Fibroblast of skin of scalp (primary cell): ENCODE results near the gene ERMARD. TPM values are rescaled to one million over a fixed set of nuclear protein-coding genes. Genes with fewer than 3 reads are reported as not detected.

ENCODE experiments used
- DNase-seq: peaks from one replicate; pipeline ENCODE4 v3.0.0-alpha.2; 2013
- polyA plus RNA-seq, 2 experiments: library from polyadenylated mRNA; unstranded; fragments of 120-200 nt; gene quantifications; one replicate each; pipeline ENCODE4 v1.2.1, GENCODE V29; 2013; ENCODE audit not compliant: insufficient read length in 2 of 2

Gene ERMARD
- polyA plus RNA-seq (2013, experiment 1 of 2; ENCODE audit: insufficient read length), result 12.3 TPM
- 12.3 TPM for polyA plus RNA-seq (2013, experiment 2 of 2; ENCODE audit: insufficient read length)

- peak; percentile 93 for DNase-seq
Measured at GRCh38 chr6:169751242-169752073, at the start of gene ERMARD, which contains the start of gene DYNLT2. Gene ERMARD (plus strand): TSS chr6:169751622. CDS start chr6:169751658, 36 bp downstream. Gene DYNLT2 (minus strand): TSS chr6:169751572. CDS start chr6:169751458, 114 bp downstream.

- peak; percentile 96 for DNase-seq
Measured at GRCh38 chr6:169701954-169702839, 49.2 kb upstream of the ERMARD start, which contains the start of the genes C6orf120 and WDR27. Gene C6orf120 (plus strand): TSS chr6:169702126. CDS start chr6:169702460, 334 bp downstream. Gene WDR27 (minus strand): TSS chr6:169702029. CDS start chr6:169689005, 13,024 bp downstream.

DNA sequence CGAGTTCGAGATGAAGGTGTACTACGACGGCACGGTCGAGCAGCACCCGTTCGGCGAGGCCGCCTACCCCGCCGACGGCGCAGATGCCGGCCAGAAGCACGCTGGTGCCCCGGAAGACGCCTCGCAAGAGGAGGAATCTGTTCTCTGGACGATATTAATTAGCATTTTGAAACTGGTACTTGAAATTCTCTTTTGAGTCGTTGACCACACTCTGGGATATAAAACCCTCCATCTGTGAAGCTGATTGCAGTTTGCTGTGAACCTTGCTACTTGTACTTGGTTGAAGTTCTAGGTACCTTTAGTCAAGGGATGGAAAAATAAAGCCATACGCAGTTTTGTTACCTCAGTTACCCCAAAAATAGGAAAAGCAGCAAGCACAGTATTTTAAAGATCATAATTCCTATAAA, 48.6 kb upstream of the ERMARD start:
- DNase-seq, result no peak

DNA sequence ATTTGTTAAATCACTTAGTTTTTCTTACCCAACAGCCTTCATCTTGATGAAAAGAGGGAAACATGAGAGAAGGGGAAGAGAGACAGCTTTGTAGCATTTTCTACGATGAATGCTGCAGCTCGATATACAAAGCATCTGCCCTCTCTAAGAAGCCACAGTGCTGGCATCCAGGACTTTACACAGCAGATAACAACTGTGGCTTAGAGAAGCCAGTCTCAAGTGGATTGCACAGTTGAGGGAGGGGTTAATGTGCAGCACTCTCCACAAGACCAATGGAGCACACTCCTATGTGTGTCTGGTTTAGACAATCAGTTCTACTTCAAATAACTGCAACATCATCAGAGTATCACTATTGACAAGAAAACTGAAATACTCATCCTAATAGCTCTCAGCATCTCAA, 43.6 kb upstream of the ERMARD start:
- no peak for DNase-seq

GRCh38 chr6:169709293-169709692, 42.1 kb upstream of the ERMARD start:
- DNase-seq, result no peak

DNA sequence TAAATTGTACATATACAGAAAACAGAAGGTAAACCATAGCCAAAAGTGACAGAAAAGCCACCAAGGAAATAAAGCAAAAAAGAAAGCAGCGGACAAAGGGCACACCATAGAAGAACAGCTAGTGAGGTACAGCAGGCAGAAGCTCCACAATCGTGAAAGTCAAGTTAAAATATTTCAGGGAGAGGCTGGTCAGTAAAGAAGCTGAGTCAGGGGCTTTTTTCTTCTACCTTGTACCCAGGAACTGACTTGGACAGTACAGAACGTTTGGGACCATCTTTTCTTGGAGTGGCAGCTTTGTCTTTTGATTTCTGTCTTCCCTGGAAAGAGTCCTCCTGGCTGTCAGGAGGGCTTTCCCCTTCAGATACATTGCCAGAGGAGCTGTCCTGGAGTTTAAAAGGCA, 41.4 kb upstream of the ERMARD start:
- DNase-seq, result no peak

DNA sequence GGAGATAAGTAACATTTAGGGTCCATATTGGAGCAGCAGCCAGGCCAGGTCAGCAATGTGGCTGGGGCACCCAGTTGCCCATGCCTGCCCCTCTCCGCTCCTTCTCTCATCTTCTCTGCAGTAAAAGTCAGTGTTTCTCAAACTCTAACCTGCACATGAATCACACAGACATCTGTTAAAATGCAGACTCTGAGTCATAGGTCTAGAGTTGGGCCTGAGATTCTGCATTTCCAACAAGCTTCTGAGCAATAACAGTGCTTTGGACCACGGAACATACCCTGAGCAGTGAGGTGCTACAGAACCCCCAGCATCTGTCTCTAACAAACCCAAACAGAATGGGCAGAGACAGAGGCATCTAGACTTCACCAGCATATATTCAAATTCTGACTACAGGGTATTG, 37.2 kb upstream of the ERMARD start:
- DNase-seq, result no peak

DNA sequence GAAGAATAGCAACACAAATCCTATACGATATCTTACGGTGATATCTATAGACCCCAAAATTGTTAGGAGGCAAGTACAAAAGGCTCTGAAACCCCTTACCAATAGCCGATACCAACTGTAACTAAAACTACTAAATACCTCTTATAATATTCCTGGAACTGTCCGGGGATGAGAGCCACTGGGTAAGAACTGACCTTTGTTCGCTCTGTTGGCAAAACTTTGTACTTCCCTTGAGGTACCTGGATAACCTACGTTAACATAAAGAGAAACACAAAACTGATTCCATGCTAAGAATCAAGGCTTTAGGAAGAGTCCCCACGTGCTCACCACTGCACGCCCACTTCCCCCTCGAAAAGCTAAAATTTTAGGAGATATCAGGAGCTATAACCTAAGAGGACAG, 36.8 kb upstream of the ERMARD start:
- no peak for DNase-seq

DNA sequence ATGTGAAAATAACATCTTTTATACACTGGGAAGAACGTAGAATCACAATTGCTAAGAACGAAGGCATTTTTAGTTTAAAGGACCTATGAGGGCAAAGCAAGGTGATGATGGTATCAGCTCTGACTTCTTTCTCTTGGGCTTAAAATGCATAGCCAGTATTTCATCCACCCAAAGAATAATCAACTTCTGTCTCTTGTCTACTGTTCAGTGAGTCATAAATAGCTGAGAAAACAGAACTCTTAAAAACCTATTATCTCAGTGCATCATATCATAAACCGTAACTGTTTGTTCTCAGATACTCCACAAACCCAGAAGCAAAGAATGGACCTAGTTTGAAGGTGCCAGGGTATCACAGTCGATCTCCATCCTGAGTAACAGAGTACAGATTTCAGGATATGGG, 32.3 kb upstream of the ERMARD start:
- DNase-seq, result no peak

GRCh38 chr6:169720207-169720855, 31.1 kb upstream of the ERMARD start:
- no peak for DNase-seq

DNA sequence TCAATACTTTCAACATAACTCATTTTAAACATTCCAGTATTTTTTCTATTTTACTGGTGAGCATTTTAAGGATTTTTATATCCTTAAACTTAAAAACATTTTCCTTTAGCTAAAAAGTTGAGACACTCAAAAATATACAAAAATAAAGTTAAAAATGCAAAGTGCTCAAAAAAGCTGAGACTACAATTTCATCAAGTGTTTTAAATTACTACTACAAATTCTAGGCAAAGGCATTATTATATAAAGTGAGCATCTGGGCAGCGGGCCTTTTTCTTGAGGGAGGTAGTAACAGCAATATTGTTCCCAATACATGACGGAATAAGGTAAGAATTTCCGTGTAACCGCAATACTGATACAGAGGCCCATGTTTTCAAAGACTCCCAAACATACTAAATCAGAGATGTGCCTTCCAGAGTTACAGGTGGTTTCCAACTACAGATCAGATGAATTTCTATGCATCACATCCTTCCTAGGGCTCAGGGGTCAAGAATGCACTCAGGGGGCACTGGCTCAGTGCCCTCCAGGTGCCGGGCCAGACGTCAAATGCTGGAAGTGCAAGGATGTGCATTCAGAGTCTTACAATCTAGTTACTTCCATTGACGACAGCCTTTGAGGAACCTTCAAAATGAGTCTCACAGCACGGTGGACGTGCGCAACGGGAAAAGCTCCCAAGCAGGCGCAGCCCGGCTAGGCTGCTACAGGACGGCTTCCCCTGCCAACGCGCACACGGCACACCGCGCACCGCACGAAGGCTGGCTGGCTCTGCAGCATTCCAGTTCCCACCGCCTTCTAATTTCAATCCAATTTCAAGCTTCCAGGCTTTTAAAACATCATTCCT, 28.8 kb upstream of the ERMARD start:
- peak; percentile 22 for DNase-seq

DNA sequence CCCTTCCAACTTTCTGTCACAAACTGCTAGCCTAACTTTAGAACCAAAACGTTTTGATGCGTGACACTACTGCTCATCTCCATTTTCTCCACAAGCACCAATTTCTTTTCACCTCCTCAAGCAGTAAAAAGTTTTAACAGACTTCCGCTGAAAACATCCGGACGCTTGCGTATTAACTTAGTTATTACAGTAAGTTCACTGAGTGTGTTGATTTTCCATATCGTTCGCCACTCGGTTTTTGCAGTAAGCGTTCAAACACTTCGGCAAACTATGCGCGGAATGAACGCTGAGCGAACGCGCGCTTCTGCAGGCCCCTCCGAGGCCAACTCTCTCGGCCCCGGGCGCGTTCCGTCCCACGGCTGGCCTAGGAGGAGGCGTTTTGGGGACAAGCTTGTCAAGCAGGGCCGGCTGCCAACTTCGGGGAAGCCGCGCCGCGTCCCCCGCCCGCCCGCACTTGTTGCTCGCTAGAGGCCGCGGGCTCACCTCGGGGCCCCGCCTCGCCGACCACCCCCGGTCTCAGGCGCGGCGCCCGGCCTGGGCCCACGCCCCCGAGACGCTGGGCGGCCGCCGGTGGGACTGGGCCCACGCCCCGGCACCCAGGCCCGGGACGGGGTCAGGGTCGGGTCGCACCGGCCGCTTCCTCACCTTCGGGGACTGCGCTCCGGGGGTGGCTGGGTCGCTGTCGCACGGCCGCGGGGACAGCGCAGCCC, 28.1 kb upstream of the ERMARD start:
- DNase-seq, result peak; percentile 71

- DNase-seq, result peak; percentile 43
Measured at GRCh38 chr6:169723991-169724493, 27.4 kb upstream of the ERMARD start.

GRCh38 chr6:169724494-169725124, 26.8 kb upstream of the ERMARD start, which contains the start of gene PHF10:
Gene PHF10 (minus strand): TSS chr6:169724500. CDS start chr6:169723931, 569 bp downstream.
- DNase-seq, result peak; percentile 45

DNA sequence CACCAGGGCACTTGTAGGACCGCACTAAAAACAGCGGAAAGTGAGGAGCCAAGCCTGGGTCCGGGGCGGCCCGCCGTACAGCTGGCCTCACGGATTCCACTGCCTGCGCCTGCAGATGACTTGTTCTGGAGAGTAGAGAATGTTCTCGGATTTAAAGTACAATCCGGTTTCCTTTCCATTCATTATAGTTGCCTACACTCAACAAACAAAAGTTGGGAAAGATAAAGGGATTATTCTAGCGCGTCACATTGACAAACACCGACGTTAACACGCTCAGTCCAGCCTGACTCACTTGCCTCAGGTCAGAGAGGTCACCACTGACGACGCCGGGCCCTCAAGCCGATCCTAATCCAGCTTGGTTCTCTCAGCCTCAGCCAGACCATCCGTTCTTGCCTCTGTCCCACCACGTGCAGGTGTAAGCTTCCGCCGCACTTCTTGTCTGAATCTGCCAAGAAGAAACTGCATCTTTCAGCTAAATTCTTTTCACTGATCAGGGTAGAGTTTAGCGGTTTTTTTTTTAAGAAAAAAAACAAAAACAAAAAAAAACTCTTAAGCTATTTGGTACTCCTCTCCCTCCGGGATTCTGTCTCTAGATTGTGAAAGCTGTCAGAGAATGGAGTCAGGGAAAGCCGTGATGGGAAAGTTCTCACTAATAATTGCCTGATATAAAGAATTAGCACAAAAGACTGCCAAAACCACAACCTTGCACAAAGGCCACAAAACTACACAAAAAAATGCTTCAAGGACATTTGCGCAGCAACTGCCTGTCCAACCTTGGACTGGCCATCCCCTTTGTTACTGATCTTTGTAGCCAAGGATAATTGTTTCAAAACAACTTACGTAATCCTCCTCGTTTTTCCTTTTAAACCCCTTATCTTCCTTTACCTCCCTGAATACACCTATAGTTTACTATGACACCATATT, 26.0 kb upstream of the ERMARD start:
- peak; percentile 15 for DNase-seq

DNA sequence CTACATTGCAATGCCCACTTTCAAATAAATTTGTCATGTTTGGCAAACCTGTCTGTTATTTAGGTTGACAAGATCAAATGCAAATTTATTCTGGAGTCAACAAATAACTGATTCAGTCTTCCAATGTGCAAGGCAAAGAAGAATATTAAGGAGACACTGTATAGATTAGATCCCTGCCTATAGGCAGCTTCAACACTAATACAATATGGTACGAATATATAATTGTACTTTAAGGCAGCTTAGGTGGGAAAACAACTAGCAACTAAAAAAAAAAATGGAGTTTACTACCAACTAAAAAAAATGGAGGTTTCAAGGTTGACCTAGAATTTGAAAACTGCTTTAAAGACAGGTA, 25.4 kb upstream of the ERMARD start:
- no peak for DNase-seq

DNA sequence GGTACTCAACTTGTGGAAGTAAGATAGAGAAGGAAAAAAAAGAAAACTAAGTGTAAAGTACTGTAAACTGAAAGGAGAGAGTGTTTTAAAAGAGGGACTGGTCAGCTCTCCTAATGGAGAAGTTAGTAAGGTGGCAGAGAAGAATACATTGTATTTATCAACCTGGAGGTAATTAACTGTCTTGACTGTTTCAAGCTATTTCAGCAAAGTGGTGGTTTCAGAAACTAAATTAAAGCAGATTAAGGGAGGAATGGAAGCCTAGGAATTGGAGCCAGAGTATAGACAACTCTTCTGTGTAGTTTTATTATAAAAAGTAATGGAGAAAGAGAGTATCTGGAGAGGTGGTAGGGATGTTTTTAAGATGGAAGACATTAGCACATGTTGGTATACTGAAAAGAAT, 24.5 kb upstream of the ERMARD start:
- DNase-seq, result no peak

GRCh38 chr6:169729961-169730360, 21.5 kb upstream of the ERMARD start:
- no peak for DNase-seq
